ENCODE results near the gene IYD. TPM values are rescaled to one million over a fixed set of nuclear protein-coding genes. Genes with fewer than 3 reads are reported as not detected.

The IYD gene, protein sequence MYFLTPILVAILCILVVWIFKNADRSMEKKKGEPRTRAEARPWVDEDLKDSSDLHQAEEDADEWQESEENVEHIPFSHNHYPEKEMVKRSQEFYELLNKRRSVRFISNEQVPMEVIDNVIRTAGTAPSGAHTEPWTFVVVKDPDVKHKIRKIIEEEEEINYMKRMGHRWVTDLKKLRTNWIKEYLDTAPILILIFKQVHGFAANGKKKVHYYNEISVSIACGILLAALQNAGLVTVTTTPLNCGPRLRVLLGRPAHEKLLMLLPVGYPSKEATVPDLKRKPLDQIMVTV
- total RNA-seq = not detected
- not detected for polyA plus RNA-seq (2013, experiment 1 of 2)
- polyA plus RNA-seq (2013, experiment 2 of 2) = not detected
- 0 to 0.13 (median 0) reads per million in 172 experiments for total RNA-seq

GRCh38 chr6:150368762-150369161 is at the start of gene IYD:
IYD (plus strand) TSS chr6:150369012; CDS start chr6:150369032, 20 bp downstream.
- H3K9me3 Mint-ChIP-seq = no peaks in the 10 kb centered on the region
- POLR2A ChIA-PET = no interaction called here
- no peaks in the 10 kb centered on the region for H3K36me3 ChIP-seq (ENCODE audit: insufficient read depth, low read length)
- CTCF ChIA-PET = no interaction called here
- H3K27ac ChIP-seq (ENCODE audit: low read depth in 1 of 2, low read length in 2 of 2) = no peak within 1 kb of the TSS
- ATAC-seq (ENCODE audit: poor library complexity) (no peak), DNase-seq (no peak)
- no peak within 1 kb of the TSS for H3K4me3 Mint-ChIP-seq
- peaks cover 3% of the 10 kb centered on the region for H3K27me3 Mint-ChIP-seq
- H3K9me3 ChIP-seq (ENCODE audit: control insufficient read depth in 1 of 2, insufficient read depth in 1 of 2, low read length in 2 of 2) = no peaks in the 10 kb centered on the region
- TF ChIP-seq CTCF (IDR thresholded peaks at IDR 0.05) = no peak
- H3K4me1 ChIP-seq (ENCODE audit: insufficient read depth, low read length) = no peaks in the 10 kb centered on the region
- H3K27me3 ChIP-seq (ENCODE audit: control insufficient read depth in 1 of 2, insufficient read depth in 2 of 2, low read length in 2 of 2) = no peaks in the 10 kb centered on the region
- H3K4me3 ChIP-seq (ENCODE audit: low read length) = no peak within 1 kb of the TSS
- no peak within 1 kb of the TSS for H3K27ac Mint-ChIP-seq
- intact Hi-C loops (cut with DNase I, micrococcal nuclease) = no loop called here
- no peaks in the 10 kb centered on the region for H3K4me1 Mint-ChIP-seq (ENCODE audit: low read depth)
- no peaks in the 10 kb centered on the region for H3K36me3 Mint-ChIP-seq (ENCODE audit: low read depth)

DNA sequence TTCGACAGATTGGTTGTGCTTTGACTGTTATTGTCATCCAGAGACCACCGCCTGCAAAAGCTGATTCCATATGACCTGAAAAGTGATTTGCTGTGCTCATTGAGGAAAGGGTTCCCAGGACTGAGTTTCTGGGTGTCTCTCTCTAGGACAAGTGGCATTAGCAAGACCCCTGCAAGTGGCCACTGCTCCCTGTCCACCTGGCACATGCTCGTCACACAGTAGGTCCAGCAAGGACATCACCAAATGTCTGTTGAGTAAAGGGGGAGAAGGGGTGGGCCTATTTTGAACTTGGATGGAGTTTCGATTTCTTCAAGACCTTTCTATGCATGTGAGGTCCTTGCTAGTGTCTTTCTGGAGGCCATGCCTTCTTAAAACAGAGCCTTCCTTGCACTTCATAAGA is 48.9 kb upstream of the IYD start:
- Mint-ChIP-seq H3K4me1 (ENCODE audit: low read depth) (no peaks in the 10 kb centered on the region), H3K27ac (no peak overlapping the region), H3K9me3 (no peaks in the 10 kb centered on the region), H3K4me3 (no peak overlapping the region), H3K27me3 (no peaks in the 10 kb centered on the region), H3K36me3 (ENCODE audit: low read depth) (no peaks in the 10 kb centered on the region)
- Histone ChIP-seq H3K27me3 (ENCODE audit: control insufficient read depth in 1 of 2, insufficient read depth in 2 of 2, low read length in 2 of 2) (no peaks in the 10 kb centered on the region), H3K4me3 (ENCODE audit: low read length) (no peak overlapping the region), H3K36me3 (ENCODE audit: insufficient read depth, low read length) (no peaks in the 10 kb centered on the region), H3K27ac (ENCODE audit: low read depth in 1 of 2, low read length in 2 of 2) (no peak overlapping the region), H3K4me1 (ENCODE audit: insufficient read depth, low read length) (no peaks in the 10 kb centered on the region), H3K9me3 (ENCODE audit: control insufficient read depth in 1 of 2, insufficient read depth in 1 of 2, low read length in 2 of 2) (peaks cover 0 to 7% of the 10 kb centered on the region in 2 experiments)
- no peak for DNase-seq
- no peak for TF ChIP-seq CTCF (IDR thresholded peaks at IDR 0.05)
- ChIA-PET CTCF (no interaction called here), POLR2A (no interaction called here)
- no peak for ATAC-seq (ENCODE audit: poor library complexity)
- intact Hi-C loops (cut with DNase I, micrococcal nuclease) = no loop called here

- H3K4me3 ChIP-seq (ENCODE audit: low read length) = no peak overlapping the region
- no peak overlapping the region for H3K27ac ChIP-seq (ENCODE audit: low read depth in 1 of 2, low read length in 2 of 2)
- H3K9me3 ChIP-seq (ENCODE audit: control insufficient read depth in 1 of 2, insufficient read depth in 1 of 2, low read length in 2 of 2) = peaks cover 0 to 2% of the 10 kb centered on the region in 2 experiments
- CTCF ChIA-PET = no interaction called here
- Mint-ChIP-seq H3K27ac (no peak overlapping the region), H3K36me3 (ENCODE audit: low read depth) (no peaks in the 10 kb centered on the region), H3K4me1 (ENCODE audit: low read depth) (no peaks in the 10 kb centered on the region), H3K27me3 (no peaks in the 10 kb centered on the region), H3K4me3 (no peak overlapping the region), H3K9me3 (no peaks in the 10 kb centered on the region)
- no peaks in the 10 kb centered on the region for H3K4me1 ChIP-seq (ENCODE audit: insufficient read depth, low read length)
- intact Hi-C loops (cut with DNase I, micrococcal nuclease) = no loop called here
- POLR2A ChIA-PET = no interaction called here
- H3K27me3 ChIP-seq (ENCODE audit: control insufficient read depth in 1 of 2, insufficient read depth in 2 of 2, low read length in 2 of 2) = no peaks in the 10 kb centered on the region
- ATAC-seq (ENCODE audit: poor library complexity) = no peak
- H3K36me3 ChIP-seq (ENCODE audit: insufficient read depth, low read length) = no peaks in the 10 kb centered on the region
- TF ChIP-seq CTCF (IDR thresholded peaks at IDR 0.05) = no peak
- DNase-seq = no peak
These were observed 48.4 kb upstream of the IYD start for GRCh38 chr6:150320442-150320841.

Data from CD4-positive, alpha-beta T cell (primary cell).